C4-2B (cell line): ENCODE data around the gene CDH23.

Source experiments
- H3K27ac ChIP-seq: fragments of 450-650 bp; 2 replicates; pipeline ENCODE4 v1.5.1; 2017
- CTCF ChIP-seq: fragments of 450-650 bp; conservative IDR thresholded peaks from 2 replicates; pipeline ENCODE4 v1.5.1; 2017; ENCODE audit warnings: mild to moderate bottlenecking
- ZFX ChIP-seq: fragments of 450-650 bp; IDR thresholded peaks from 2 replicates; pipeline ENCODE4 v1.6.1; 2017

CDH23 gene

DNA sequence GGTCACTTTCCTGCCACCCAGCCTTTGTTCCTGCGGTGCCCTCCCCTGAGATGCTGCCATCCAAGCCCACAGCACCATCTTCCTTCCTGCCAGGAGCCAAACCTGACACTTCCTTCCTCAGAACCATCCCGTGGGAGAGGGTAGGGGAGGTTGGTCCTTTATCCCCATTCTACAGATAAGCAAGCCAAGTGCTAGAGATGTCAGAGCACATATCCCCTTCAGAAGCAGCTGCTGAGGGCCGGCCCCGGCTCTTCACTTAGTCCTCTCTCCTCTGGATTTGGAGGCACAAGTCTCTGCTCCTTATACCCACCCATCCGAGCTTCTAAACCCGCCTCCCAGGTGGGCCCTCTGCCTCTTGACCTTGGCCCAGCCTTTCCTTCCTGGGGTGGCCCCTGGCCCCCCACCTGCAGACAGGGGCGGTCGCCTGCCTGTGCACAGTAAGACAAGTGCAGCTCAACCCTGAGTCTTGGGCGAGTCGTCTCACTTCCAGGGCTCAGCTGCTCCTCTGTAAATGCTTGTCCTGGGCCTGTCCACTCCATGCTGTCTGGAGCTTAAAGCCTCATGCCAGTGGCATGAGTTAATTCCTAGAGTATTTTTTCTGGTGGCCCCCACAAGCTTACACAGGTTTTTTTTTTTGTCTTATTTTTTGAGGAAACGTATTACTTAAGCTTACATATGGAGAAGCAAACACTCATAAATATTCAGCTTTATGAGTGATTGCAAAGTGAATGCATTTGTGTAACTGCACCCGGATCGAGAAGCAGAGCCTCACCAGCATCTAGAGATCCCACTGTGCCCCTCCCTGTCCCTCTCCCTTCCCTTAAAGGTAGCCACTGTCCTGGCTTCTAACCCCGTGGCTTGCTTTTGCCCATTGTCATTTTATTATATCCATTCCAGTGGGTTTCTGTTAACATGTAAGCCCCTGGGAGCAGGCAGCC, 125.1 kb downstream of the CDH23 start:
- TF ChIP-seq ZFX = no peak
- no peak for TF ChIP-seq CTCF
- no peak overlapping the region for H3K27ac ChIP-seq

GRCh38 chr10:71522442-71523144, 125.9 kb downstream of the CDH23 start:
- TF ChIP-seq ZFX (no peak), CTCF (no peak)
- H3K27ac ChIP-seq = no peak overlapping the region

GRCh38 chr10:71523756-71524155, 127.0 kb downstream of the CDH23 start:
- no peak for TF ChIP-seq ZFX
- no peak for TF ChIP-seq CTCF
- no peak overlapping the region for H3K27ac ChIP-seq

- TF ChIP-seq CTCF (no peak), ZFX (no peak)
- H3K27ac ChIP-seq = no peak overlapping the region
These were observed 128.4 kb downstream of the CDH23 start for GRCh38 chr10:71525092-71525491.

GRCh38 chr10:71525721-71526120, 129.0 kb downstream of the CDH23 start:
- H3K27ac ChIP-seq = no peak overlapping the region
- TF ChIP-seq CTCF = no peak
- TF ChIP-seq ZFX = no peak

GRCh38 chr10:71526653-71527052, 129.9 kb downstream of the CDH23 start:
- TF ChIP-seq ZFX = no peak
- no peak overlapping the region for H3K27ac ChIP-seq

GRCh38 chr10:71527135-71527534, 130.4 kb downstream of the CDH23 start:
- TF ChIP-seq ZFX = no peak
- no peak for TF ChIP-seq CTCF
- no peak overlapping the region for H3K27ac ChIP-seq
